Mucosa of descending colon (tissue), 3 donors: ENCODE data around the gene CX3CL1. TPM values are rescaled to one million over a fixed set of nuclear protein-coding genes. Genes with fewer than 3 reads are reported as not detected.

Source experiments
- ATAC-seq: fragments of 200-7000 bp; cut with Tn5 transposase; one replicate; pipeline ENCODE4 v1.9.1; 2020; ENCODE audit warnings: mild to moderate bottlenecking, moderate library complexity
- DNase-seq, 3 donors: peaks; one replicate each; pipeline ENCODE4 v3.0.0-alpha.2; 2020
- H3K36me3 ChIP-seq: fragments of 200-600 bp; one replicate; pipeline ENCODE4 v1.8.0; 2021; ENCODE audit warnings: low read depth, mild to moderate bottlenecking
- H3K4me1 ChIP-seq: fragments of 200-600 bp; one replicate; pipeline ENCODE4 v1.8.0; 2021; ENCODE audit warnings: low read depth, mild to moderate bottlenecking
- H3K4me3 ChIP-seq: fragments of 200-600 bp; one replicate; pipeline ENCODE4 v1.8.0; 2021; ENCODE audit warnings: mild to moderate bottlenecking
- H3K9me3 ChIP-seq: fragments of 200-600 bp; one replicate; pipeline ENCODE4 v1.8.0; 2021; ENCODE audit warnings: mild to moderate bottlenecking
- CTCF ChIP-seq: fragments of 200-600 bp; IDR thresholded peaks from one replicate; pipeline ENCODE4 v1.8.0; 2022; ENCODE audit warnings: antibody characterized with exemption, mild to moderate bottlenecking
- intact Hi-C, 2 donors: fragments of 100-400 bp; cut with DNase I in 1 of 2; cut with micrococcal nuclease in 1 of 2; formaldehyde crosslinking; loops; one replicate each; pipeline versions ENCODE4 v1.11.0 to v1.11.1; 2022; cut with DNase I, micrococcal nuclease
- total RNA-seq, 3 donors: library from RNA; stranded (reverse); fragmentation: NEBNext Ultra II Directional in 2 of 3; extraction: Animal tissue kit (Norgen Biotek cat#: 25700) in 2 of 3; gene quantifications; one replicate each; pipeline versions ENCODE4 v1.2.1 to v1.2.4, GENCODE V29; 2021 to 2023
- donor health status: DM: no; HTN: no; CAD: no; lungs with moderate emphysema.
- donor health status: DM: no; HTN: no; CAD: no.
- donor health status: DM: no; HTN: yes; CAD: no.

Gene CX3CL1
- total RNA-seq, 3 donors from 2014 or later: 2.6 to 10.5 (median 3.5) TPM

DNA sequence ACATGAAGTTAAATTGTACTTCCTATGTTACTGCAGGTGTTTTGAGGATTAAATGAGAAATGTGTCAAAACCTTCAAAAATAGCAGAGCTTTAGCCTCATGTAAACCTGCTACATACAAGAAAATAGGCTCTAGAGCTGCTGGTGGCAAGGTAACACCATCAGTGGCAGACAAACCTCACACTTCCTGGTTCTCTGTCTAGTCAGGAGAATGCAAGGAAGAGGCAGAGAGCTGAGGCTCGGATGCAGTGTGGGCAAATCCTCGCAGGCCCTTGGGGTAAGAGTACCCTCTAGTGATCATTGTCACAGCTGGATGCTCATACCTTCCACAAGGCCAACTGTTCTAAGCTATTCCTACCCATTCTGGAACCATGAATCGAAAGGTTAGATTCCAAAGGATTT is 60.7 kb downstream of the CX3CL1 start:
- ATAC-seq: no peak
- no peak for TF ChIP-seq CTCF
- no peak for DNase-seq
- H3K4me1 ChIP-seq: no peaks in the 10 kb centered on the region
- H3K9me3 ChIP-seq: no peaks in the 10 kb centered on the region
- peaks cover 13% of the 10 kb centered on the region for H3K36me3 ChIP-seq
- H3K4me3 ChIP-seq: no peak overlapping the region
- intact Hi-C loops: no loop called here

GRCh38 chr16:57434003-57434402 is 61.7 kb downstream of the CX3CL1 start:
- no peak overlapping the region for H3K4me3 ChIP-seq
- intact Hi-C loops: no loop called here
- ATAC-seq (no peak), DNase-seq (no peak)
- no peak for TF ChIP-seq CTCF
- peaks cover 13% of the 10 kb centered on the region for H3K36me3 ChIP-seq
- no peaks in the 10 kb centered on the region for H3K4me1 ChIP-seq
- no peaks in the 10 kb centered on the region for H3K9me3 ChIP-seq

Other genes starting within 250 kb of the CX3CL1 start
- 100 to 1,000 TPM in 2 of 3 donors, 10 to 100 TPM in 1; 97.9 to 138 (median 114) TPM for gene PSME3IP1, start 186.5 kb upstream of the CX3CL1 start, total RNA-seq
- 10 to 100 TPM; 40.6 to 44.1 (median 42.0) TPM for gene RSPRY1, start 186.2 kb upstream of the CX3CL1 start, total RNA-seq
- gene ARL2BP, start 127.2 kb upstream of the CX3CL1 start, total RNA-seq: 10 to 100 TPM; 29.2 to 39.7 (median 35.4) TPM
- 1 to 10 TPM; 2.8 to 8.6 (median 4.3) TPM for gene PLLP, start 87.8 kb upstream of the CX3CL1 start, total RNA-seq
- under 1 TPM; 0.16 to 0.51 (median 0.41) TPM for gene CCL22, start 13.7 kb upstream of the CX3CL1 start, total RNA-seq
- gene CCL17, start 32.3 kb downstream of the CX3CL1 start, total RNA-seq: not detected
- 10 to 100 TPM; 43.2 to 63.7 (median 53.8) TPM for gene CIAPIN1, start 74.9 kb downstream of the CX3CL1 start, total RNA-seq
- gene COQ9, start 75.0 kb downstream of the CX3CL1 start, total RNA-seq: 100 to 1,000 TPM in 2 of 3 donors, 10 to 100 TPM in 1; 98.0 to 147 (median 109) TPM
- gene POLR2C, start 90.2 kb downstream of the CX3CL1 start, total RNA-seq: 10 to 100 TPM; 50.0 to 51.3 (median 51.0) TPM
- gene DOK4, start 114.0 kb downstream of the CX3CL1 start, total RNA-seq: 100 to 1,000 TPM in 2 of 3 donors, 10 to 100 TPM in 1; 68.4 to 143 (median 101) TPM
- 10 to 100 TPM in 1 of 3 donors, 1 to 10 TPM in 2; 1.2 to 16.2 (median 2.5) TPM for gene CCDC102A, start 164.1 kb downstream of the CX3CL1 start, total RNA-seq
- gene ADGRG5, start 170.2 kb downstream of the CX3CL1 start, total RNA-seq: 1 to 10 TPM in 2 of 3 donors, under 1 TPM in 1; 0.51 to 1.6 (median 1.1) TPM